HG02884 (cell line): Measurements from ENCODE around the gene CLCN3.
"Not testable (repeated sequence)": the region's sequence is repeated elsewhere in the genome, so short reads cannot be mapped to it uniquely, and the experiment has no call there.

ENCODE experiments used
- ATAC-seq: cut with Tn5 transposase; IDR thresholded peaks from one replicate; pipeline ENCODE4 v1.9.1; 2021; ENCODE audit warnings: mild to moderate bottlenecking, moderate library complexity; ENCODE audit not compliant: unreplicated experiment

CLCN3 gene

DNA sequence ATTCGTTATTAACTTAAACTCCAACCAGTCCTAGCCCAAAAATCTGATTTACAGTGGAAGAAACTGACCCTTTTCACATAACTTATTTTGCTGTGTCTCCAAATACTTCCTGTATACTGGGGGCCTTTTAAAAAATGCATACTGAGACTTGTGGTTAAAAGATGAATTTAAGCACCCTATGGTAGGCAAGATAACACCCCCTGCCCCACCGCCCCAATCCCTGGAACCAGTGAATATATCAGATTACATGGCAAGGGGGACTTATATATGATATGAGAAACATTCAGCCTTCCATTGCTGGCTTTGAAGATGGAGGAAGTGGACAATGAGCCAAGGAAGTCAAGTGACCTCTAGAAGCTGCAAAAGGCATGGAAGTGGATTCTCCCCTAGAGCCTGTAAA, 3.1 kb upstream of the CLCN3 start:
- no peak for ATAC-seq

DNA sequence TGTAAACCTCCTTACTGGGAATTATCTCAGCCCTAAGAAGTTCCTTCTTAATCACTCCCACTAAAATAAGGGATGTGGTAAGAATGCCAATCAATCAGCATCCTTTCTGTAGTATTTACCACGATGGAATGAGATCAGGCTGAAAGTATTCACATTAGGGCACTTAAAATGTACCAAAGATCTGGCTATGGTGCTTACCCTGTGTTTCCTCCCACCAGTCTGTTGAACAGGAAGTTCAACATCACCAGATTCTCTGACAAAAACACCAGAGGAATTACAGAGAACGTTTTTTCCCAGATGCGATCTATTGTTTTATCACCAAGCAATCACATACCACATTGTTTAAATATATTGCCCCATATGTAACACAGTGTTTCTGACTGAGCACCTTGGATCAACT, 2.1 kb upstream of the CLCN3 start:
- no peak for ATAC-seq

DNA sequence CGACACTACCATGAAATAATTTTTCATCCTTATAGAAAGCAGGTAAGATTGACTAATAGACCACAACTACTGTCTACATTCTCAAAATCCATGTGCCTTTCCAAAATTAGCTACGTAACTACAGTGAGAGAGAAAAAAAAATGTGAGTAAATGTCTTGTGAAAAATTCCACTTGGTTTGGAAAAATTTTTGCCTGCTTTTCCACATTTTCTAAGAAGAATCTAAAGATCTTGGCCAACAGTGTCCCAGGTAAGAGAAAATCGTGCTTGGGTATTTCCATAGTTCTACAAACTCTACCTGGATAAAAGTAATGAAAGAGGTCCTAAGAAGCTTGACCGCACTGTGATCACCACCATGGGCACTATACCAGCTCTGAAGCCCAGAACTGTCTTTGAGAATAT, 1.4 kb upstream of the CLCN3 start:
- no peak for ATAC-seq

DNA sequence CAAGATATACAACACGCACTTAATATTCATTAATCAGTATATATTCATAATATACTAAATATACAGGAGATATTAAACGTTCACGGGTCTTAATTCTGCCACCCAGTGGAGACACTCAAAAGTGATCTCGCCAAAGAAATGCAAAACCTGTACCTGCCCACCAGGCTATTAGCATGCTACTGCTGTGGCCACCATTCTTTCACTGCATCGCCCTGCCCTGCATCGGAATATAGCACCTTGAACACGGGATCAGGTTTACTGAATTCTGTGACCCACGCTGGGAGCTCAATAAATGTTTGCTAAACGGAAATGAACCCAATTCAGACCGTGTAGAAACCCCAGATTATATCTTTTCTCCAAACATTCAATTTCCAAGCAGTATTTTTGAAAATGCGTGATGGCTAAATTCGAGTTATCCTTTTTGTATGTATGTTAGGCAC, 840 bp upstream of the CLCN3 start:
- ATAC-seq: peak; percentile 37

DNA sequence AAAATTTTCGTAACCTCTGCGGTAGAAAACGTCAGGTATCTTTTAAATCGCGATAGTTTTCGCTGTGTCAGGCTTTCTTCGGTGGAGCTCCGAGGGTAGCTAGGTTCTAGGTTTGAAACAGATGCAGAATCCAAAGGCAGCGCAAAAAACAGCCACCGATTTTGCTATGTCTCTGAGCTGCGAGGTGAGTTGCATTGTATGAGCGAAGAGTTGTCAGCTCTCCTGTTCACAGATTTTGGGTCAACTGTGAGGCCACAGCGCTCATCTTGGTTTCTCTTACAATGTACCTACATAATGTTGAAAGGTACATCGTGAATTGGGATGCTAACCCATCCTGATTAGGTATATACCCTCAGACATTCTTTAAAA, 486 bp downstream of the CLCN3 start:
- no peak for ATAC-seq

DNA sequence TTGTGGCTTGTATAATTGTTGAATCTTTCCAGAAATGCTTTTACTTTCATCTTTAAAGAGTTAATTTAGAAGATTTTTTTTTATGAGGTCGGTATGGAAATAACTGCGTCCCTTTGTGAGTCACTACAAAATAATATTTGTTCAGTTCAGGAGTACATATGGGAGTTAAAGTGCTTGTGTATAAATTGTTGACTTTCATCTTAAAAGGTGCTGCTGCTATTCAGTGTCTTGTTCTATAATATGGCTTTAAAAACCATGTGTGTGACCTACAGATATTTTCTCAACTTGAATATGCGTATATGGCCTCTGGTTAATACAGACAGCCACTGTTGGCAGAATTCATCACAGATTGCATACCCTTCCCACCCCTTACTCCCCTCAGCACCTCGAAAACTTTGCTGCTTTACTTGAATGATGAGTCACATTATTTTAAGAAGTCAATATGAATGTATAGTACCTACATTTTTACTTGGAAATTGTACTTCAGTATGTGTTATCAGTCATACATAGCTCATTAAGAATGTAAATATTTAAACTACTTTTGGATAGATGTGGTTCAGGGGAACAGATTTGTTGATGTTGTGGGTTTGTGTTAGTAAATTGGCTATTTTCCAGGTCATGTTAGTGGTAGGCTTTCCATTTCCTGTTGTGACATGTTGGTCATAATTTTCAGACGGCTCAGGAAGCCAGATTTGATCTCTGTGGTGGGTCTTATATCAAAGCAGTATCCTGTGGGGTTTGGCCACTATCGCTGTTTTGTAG, 1.5 kb downstream of the CLCN3 start:
- ATAC-seq: no peak

DNA sequence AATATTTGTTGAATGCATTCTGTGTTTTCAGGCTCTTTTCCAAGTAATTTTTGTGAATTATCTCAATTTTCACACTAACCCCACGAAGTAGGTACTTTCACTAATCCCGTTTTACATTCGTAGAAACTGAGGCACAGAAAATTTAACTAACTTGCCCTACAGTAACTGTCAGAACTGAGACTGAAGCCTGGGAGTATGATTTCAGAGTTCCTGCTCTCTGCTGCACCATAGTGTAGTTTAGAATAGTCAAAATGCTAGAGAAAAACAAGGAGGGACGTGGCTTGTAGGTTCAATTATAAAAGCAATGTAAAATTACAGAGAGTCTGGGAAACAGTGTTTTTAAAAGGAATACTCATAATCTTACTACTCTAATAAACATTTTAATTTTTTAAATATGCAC, 2.2 kb downstream of the CLCN3 start:
- ATAC-seq: no peak

DNA sequence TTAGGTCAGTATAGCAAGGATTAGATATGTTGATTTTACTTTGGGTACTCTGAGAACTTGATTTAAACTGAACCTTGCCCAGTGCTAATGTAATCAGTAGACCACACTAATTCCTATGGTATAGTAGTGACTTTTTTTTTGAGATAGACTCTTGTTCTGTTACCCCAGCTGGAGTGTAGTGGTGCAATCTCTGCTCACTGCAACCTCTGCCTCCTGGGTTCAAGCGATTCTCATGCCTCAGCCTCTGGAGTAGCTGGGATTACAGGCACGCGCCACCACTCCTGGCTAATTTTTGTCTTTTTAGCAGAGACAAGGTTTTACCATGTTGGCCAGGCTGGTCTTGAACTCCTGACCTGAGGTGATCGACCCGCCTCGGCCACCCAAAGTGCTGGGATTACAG, 3.6 kb downstream of the CLCN3 start:
- not testable (repeated sequence) for ATAC-seq

DNA sequence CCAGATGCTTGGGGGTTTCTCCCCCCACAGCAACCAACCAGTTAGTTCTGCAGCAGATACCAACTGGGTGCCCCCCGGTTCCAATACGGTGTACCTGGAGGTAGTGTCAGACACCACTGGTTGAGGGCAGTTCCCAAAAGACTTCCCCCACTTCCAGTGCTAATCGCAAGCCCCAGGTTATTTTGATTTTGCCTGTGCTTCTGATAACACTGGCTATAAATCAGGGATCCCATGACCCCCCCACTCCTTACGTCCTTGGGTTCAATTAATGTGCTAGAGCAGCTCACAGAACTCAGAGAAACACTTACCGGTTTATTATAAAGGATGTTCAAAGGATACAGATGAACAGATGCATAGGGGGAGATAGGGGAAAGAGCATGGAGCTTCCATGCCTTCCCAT, 5.5 kb downstream of the CLCN3 start:
- no peak for ATAC-seq

DNA sequence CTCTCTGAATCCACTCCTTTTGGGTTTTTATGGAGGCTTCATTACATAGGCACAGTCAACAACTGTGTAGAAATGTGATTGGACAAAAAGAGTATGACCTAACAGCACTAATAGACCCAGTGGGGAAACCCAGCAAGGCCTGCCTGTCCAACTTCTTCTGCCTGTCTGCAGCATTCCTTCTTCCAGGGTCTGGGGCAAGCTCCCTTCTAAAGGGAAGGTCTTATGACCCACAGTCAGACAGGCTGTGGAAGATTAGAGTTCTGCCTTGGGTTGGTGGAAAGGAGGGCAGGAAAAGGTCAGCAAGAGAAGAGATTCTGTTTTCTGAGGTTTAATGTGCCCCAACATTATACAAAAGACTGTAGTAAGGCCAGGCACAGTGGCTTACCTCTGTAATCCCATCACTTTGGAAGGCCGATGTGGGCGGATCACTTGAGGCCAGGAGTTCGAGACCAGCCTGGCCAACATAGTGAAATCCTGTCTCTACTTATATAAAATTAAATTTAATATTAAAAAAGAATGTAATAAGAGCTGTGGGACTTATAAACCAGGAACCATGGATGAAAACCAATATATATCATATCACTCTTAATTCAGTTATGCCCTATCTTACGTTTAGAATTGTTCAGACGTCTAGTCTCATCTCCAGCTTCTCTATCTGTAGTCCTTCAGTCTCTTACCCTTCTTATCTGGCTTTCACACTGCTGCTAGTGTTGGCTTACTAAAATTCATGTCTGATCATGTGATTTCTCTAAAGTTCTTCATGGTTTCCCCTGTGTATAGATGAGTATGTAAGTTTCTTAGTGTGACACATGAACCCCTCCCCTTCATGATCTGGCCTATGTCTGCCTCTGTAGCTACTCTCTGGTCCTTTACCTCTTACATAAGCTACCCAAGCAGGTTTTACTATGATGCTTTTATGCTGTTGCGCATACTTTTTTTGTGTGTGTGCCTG, 6.2 kb downstream of the CLCN3 start:
- no peak for ATAC-seq

DNA sequence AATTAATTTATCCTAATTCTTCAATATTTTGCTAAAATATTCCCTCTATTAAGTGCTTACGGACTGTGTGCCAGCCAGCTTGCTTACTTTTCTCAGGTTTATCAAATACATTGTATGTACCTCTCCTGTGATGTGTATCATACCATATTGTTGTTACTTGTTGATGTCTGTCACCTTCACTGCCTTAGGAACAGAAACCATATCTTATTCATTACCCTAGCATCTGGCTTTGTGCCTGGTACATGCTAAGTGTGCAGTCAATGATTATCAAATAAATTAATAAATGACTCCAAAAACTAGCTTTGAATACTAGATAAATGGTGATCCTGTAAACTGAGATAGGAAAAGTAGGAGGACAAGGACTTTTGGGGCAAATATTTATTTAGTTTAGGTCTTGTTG, 6.9 kb downstream of the CLCN3 start:
- no peak for ATAC-seq

DNA sequence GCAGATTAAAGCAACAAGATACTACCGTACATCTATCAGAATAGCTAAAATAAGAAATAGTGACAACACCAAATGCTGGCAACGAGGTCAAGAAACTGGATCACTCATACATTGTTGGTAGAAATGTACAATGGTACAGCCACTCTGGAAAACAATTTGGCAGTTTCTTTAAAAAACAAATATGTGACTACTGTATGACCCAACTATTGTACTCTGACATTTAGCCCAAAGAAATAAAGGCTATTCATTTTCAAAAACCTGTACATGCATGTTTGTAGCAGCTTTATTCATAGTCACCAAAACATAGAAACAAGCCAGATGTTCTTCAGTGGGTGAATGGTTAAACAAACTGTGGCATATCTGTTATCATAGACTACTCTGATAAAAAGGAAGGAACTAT, 8.2 kb downstream of the CLCN3 start:
- no peak for ATAC-seq

DNA sequence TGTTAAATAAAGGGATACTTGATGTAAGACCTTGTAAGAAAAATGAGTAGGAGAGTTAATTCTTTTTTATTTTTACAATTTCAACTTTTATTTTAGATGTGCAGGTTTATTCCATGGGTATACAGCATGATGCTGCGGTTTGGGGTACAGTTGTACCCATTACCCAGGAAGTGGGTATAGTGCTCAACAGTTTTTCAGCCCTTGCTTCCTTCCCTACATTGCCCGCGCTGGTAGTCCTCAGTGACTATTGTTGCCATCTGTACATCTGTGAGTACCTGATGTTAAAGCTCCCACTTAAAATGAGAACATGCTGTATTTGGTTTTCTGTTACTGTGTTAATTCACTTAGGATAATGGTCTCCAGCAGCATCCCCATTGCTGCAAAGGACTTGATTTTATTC, 9.7 kb downstream of the CLCN3 start:
- no peak for ATAC-seq

DNA sequence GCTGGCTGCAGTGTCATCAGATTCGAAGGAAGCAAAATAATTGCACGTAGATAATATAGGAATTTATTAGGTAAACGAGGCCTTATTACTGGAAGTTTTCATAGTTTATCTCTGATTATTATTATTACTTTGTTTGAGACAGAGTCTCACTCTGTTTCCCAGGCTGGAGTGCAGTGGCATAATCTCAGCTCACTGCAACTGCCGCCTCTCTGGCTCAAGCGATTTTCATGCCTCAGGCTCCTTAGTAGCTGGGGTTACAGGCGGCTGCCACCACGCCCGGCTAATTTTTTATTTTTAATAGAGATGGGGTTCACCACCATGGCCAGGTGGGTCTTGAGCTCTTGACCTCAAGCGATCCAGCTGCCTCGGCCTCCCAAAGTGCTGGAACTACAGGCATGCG, 12.5 kb downstream of the CLCN3 start:
- ATAC-seq: no peak

DNA sequence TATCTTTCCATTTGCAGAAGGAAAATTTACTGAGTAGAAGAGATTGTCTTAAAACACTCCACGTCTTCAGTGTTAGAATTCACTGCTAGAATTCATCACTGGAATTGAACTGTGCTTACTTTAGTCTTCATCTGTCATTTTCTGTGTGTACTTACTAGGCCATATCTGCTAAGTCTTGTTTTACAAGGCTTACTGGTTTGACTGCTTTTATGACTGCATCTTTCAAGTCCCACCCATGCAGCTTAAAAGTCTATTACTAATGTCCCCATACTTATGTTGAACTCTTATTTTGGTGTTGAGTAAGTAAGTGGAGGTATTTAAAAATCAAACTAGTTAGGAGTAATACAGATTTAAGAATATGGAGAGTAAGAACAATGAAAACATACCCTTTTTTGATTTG, 14.6 kb downstream of the CLCN3 start:
- no peak for ATAC-seq

DNA sequence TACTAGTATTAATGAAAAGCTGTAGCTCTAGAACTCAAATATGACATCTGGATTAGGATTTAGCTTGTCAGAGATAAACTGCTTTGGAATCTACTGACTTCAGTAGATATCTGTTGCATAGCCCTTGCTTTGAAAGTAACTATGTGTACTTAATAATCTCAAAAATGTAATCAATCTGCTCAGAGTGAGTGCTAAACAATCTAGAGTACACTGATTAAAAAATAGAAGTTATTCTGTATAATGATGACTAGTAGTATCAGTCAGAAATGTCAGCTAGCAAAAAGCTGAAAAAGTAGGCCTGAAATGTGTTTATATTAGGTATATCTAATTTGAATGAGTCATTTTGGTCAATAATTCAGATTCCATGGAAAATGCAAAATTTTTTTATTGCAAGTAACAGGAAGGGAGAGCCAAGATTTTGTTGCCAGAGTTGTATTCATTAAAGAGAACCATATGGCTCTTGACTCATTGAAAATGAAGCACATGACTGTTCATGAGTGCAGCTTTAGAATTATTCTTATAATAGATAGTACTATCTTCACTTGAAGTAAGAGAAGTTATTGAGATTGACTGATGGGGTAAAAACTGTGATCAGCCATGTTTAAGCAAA, 20.0 kb downstream of the CLCN3 start:
- no peak for ATAC-seq

DNA sequence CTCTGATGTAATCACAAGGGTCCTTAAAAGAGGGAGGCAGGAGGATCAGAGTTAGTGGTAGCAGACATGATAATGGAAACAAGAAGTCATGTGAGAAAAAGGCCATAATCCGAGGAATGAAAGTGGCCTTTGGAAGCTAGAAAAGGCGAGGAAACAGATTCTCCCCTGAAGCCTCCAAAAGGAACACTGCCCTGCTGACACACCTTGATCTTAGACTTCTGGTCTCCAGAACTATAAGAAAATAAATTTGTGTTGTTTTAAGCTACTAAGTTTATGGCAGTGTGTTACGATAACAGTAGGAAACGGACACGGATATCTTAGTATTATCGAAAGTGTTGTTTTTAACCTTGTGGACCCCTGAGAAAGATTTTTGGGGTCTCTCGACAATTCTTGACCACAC, 24.4 kb downstream of the CLCN3 start:
- ATAC-seq: no peak

DNA sequence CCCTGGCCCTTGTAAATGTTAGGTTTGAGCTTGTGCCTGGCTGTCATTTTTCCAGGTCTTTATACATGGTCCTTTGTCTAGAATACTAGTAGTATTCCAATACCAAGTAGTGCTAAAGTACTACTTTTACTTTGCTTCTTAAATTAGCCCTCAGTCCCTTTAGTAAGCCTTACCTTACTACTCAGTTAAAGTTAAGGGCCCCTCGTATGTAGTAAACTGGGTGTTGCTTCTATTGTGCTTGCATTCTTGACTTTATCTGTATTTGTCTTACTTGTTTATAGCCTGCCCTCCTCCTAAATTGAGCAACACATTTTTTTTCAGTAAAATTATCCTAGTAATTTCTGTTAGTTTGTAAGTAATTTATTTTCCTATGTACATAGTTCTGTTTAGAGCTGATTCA, 25.2 kb downstream of the CLCN3 start:
- ATAC-seq: no peak

DNA sequence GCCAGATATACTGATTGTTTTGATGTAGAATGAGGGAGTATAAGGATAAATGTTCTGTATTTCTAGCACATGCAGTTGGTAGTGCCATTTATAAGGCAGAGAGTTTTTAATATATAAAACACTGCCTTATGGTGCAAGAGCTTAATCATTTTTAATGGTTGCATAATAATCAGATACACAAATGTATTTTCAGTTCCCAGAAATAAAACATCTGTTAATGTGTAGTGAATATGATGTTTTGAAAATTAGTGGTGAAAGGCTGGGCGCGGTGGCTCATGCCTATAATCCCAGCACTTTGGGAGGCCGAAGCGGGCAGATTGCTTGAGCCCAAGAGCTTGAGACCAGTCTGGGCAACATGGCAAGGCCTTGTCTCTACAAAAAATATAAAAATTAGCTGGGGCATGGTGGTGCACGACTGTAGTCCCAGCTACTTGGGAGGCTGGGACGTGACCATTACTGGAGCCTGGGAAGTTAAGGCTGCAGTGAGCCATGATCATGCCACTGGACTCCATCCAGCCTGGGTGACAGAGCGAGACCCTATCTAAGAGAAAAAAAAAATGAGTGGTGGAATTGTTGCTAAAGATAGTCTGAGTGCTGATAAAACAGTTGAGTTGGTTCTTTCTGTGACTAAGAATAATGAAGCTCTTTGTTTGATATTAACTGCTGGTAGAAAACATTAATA, 29.3 kb downstream of the CLCN3 start:
- ATAC-seq: no peak

DNA sequence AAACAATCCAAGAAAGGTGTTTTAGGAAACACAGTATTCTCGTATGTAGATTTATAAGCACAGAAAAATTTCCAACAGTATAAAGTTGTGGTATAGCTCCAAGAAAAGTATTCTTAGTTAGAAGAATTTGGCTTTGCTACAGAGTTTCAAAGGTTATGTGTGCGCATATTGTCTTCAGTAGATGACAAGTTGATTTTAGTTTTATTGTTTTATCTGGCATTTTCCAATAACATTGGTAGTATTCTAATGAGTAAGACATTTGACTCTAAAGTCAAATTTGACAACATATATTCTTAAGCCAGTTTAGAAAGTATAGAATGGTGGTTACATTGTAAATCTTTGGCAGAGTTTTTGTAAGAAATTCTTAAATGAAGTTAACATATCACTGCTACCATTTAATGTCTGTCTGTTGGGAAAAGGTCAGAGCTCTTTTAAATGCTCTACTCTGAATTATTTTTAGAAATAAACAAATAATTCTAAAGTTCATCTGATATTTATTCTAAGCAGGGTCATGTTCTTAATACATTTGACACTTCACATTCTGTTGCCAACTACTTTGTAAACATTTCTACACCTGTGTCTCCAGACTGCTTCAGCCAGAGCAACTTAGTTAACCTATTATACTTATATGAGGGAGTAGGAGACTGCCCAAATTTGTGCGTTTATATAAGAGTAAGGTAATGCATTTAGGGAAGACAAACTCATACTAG, 30.0 kb downstream of the CLCN3 start:
- no peak for ATAC-seq

DNA sequence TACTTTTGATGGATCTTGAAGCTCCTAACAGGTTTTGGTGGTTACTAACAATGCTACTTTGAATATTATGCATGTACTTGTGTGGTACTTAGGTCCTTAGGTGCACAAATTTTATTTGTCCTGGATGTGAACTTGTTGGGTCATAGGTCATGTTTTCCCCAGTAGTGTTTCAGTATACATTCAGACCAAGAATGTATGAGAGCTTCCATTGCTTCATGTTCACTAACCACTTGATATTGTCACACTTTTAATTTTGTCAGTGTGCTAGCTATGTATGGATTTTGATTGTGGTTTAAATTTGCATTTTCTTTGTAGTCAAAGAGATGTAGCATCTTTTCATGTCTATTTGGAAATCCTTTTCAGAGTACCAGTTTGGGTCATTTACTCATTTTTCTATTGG, 32.2 kb downstream of the CLCN3 start:
- no peak for ATAC-seq
